ENCODE data around the gene FCMR. TPM values are rescaled to one million over a fixed set of nuclear protein-coding genes. Genes with fewer than 3 reads are reported as not detected.

The FCMR gene
- total and polyA plus RNA-seq, 10 of the 15 experiments (the other 5 are each of a cell fraction or from before 2014, with no cell fraction given), result 79.7 to 245 (median 123) TPM

- CTCF ChIA-PET, result interaction anchor here (0.8 to 3.4 kb wide), 18 partner anchors 9 to 907 kb away, joined by 3 to 22 read pairs (median 3); partner anchors contain the start of genes IL20 and IL24
- Histone ChIP-seq H3K27ac (ENCODE audit: control insufficient read depth, insufficient read depth) (no peak overlapping the region), H3K79me2 (ENCODE audit: control insufficient read depth, insufficient read depth, low read length) (no peaks in the 10 kb centered on the region), H3K4me2 (ENCODE audit: control insufficient read depth, insufficient read depth) (no peak overlapping the region), H4K20me1 (ENCODE audit: control insufficient read depth, insufficient read depth) (no peaks in the 10 kb centered on the region), H2AFZ (ENCODE audit: control insufficient read depth, low read depth, low read length) (no peak overlapping the region), H3K4me1 (ENCODE audit: control insufficient read depth, insufficient read depth, low read length) (no peaks in the 10 kb centered on the region), H3K9me3 (replicated peaks; ENCODE audit: control insufficient read depth, insufficient read depth, low read length) (no peaks in the 10 kb centered on the region; the same call in 2 of the 3 replicates), H3K36me3 (ENCODE audit: control insufficient read depth in 2 of 2, insufficient read depth in 2 of 2, low read length in 1 of 2) (no peaks in the 10 kb centered on the region), H3K27me3 (replicated peaks in 1 of 2; ENCODE audit: control insufficient read depth in 2 of 2, insufficient read depth in 2 of 2, low read length in 1 of 2) (no peaks in the 10 kb centered on the region), H3K4me3 (no peak overlapping the region), H3K9ac (ENCODE audit: control insufficient read depth, insufficient read depth, low read length) (no peak overlapping the region)
- SMC1A ChIA-PET (ENCODE audit: uncharacterized antibody, unreplicated experiment), result interaction anchor here (1.0 to 3.6 kb wide), 13 partner anchors 9 to 153 kb away, joined by 3 to 16 read pairs (median 5); partner anchors contain the start of gene IL20
- ATAC-seq (no peak), FAIRE-seq (no peak), DNase-seq (ENCODE audit: low read depth, low spot score) (no peak)
- POLR2A ChIA-PET, result interaction anchor here (1.1 to 1.4 kb wide), 3 partner anchors 9 to 66 kb away, joined by 3 to 5 read pairs (median 3); no protein-coding TSS in a partner anchor
- WGBS (ENCODE audit: insufficient coverage, insufficient replicate concordance, low lambda C conversion rate, missing lambda C conversion rate), result 86% methylated on average over 2 of the region's 2 CpGs
- intact Hi-C loops (cut with micrococcal nuclease; ENCODE audit: unreplicated experiment) (no loop called here), in situ Hi-C loops (cut with MboI) (no loop called here)
- TF ChIP-seq POLR2AphosphoS5 (IDR thresholded peaks at IDR 0.05; ENCODE audit: low read length) (no peak), ATF2 (IDR thresholded peaks at IDR 0.05; ENCODE audit: low read length) (no peak), GATAD2B (conservative IDR thresholded peaks at IDR 0.05; ENCODE audit: low read depth) (no peak), ESRRA (IDR thresholded peaks at IDR 0.05; ENCODE audit: low read length) (no peak), RELA (IDR thresholded peaks at IDR 0.05; ENCODE audit: borderline replicate concordance, partially characterized antibody) (no peak)
- TF ChIP-seq, protein P1, sequence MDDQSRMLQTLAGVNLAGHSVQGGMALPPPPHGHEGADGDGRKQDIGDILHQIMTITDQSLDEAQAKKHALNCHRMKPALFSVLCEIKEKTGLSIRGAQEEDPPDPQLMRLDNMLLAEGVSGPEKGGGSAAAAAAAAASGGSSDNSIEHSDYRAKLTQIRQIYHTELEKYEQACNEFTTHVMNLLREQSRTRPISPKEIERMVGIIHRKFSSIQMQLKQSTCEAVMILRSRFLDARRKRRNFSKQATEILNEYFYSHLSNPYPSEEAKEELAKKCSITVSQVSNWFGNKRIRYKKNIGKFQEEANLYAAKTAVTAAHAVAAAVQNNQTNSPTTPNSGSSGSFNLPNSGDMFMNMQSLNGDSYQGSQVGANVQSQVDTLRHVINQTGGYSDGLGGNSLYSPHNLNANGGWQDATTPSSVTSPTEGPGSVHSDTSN (IDR thresholded peaks at IDR 0.05; ENCODE audit: insufficient replicate concordance, low read depth, low read length), result no peak
- BruUV-seq (replicated peaks), result no TSS peak
- RAD21 ChIA-PET (ENCODE audit: unreplicated experiment), result interaction anchor here (0.6 to 1.7 kb wide), 5 partner anchors 9 to 149 kb away, joined by 3 to 5 read pairs (median 3); no protein-coding TSS in a partner anchor
Measured at GRCh38 chr1:206883876-206884275, 37.9 kb downstream of the FCMR start.

All from GM12878 (cell line).